ENCODE results near the gene IL1RAPL1. TPM values are rescaled to one million over a fixed set of nuclear protein-coding genes. Genes with fewer than 3 reads are reported as not detected.

IL1RAPL1 gene
- total RNA-seq, 1 donor from 2014 or later, result 2.7 TPM

DNA sequence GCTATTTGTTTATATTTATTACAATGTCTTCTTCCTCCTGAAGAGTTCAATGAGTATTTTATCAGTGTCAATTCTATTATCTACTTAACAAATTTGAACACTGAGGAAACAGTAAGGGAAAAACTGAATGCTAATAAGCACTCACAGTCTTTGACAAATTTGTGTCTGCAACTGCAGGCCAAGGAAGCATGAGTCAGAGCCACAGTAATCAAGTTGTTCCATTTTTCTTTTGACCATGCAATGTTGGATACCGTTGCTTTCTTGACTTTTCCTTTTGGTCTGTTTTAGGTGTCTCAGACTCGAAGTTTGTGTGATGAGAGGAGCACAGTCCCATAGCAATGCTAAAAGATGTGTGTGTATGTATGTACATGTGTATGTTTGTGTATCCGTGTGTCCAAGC lies 359.6 kb downstream of the IL1RAPL1 start:
- Mint-ChIP-seq H3K9me3 (no peaks in the 10 kb centered on the region), H3K4me1 (no peaks in the 10 kb centered on the region), H3K27me3 (ENCODE audit: low read depth) (no peaks in the 10 kb centered on the region), H3K4me3 (no peak overlapping the region), H3K27ac (ENCODE audit: unreplicated experiment) (no peak overlapping the region), H3K36me3 (ENCODE audit: low read depth) (no peaks in the 10 kb centered on the region)
- TF ChIP-seq, protein P1, sequence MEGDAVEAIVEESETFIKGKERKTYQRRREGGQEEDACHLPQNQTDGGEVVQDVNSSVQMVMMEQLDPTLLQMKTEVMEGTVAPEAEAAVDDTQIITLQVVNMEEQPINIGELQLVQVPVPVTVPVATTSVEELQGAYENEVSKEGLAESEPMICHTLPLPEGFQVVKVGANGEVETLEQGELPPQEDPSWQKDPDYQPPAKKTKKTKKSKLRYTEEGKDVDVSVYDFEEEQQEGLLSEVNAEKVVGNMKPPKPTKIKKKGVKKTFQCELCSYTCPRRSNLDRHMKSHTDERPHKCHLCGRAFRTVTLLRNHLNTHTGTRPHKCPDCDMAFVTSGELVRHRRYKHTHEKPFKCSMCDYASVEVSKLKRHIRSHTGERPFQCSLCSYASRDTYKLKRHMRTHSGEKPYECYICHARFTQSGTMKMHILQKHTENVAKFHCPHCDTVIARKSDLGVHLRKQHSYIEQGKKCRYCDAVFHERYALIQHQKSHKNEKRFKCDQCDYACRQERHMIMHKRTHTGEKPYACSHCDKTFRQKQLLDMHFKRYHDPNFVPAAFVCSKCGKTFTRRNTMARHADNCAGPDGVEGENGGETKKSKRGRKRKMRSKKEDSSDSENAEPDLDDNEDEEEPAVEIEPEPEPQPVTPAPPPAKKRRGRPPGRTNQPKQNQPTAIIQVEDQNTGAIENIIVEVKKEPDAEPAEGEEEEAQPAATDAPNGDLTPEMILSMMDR (conservative IDR thresholded peaks at IDR 0.05), result no peak
- DNase-seq (ENCODE audit: low read depth, low spot score), result no peak

DNA sequence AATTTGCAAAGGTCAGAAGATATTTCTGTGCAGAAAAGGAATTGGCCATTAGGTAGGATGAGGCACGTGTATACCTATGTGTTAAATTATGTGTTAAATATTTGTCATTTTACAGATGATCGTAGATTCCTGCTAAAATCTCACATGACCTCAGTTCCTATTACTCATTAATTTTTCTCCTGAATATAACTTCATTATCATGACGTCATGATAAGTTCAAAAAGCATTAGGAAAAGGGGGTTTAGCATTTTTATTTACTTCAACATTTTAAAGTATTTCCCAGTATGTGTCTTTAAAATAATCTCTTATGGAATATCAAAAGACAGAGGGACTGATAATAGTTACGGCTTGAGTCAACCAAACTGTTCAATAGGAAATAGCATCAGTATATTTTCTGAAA lies 372.8 kb downstream of the IL1RAPL1 start:
- Mint-ChIP-seq H3K27me3 (ENCODE audit: low read depth) (no peaks in the 10 kb centered on the region), H3K27ac (ENCODE audit: unreplicated experiment) (no peak overlapping the region)

DNA sequence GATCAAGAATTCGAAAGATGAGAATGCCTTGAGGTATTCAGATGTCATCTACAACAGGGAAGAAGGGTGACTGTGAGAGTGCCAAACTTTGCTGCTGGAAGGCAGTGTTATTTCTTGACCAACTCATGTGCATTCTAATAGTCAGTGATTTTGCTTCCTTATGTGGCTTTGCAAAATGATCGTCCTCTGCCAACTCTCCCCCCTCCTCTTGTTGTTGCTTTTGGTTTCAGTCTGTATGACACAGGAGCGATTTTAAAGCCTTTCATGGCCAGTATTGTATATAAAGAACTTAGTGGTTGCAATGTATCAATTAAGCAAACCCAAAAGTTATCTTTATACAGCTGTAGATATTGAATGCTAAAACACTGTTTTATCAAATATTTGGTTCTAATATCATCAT lies 379.1 kb downstream of the IL1RAPL1 start:
- H3K36me3 Mint-ChIP-seq (ENCODE audit: low read depth), result no peaks in the 10 kb centered on the region
- no peak overlapping the region for H3K27ac Mint-ChIP-seq (ENCODE audit: unreplicated experiment)
- DNase-seq (ENCODE audit: low read depth, low spot score), result no peak
- H3K9me3 Mint-ChIP-seq, result peaks cover under 1% of the 10 kb centered on the region
- no peak overlapping the region for H3K4me3 Mint-ChIP-seq
- TF ChIP-seq, protein P1 (conservative IDR thresholded peaks at IDR 0.05), result no peak
- no peaks in the 10 kb centered on the region for H3K4me1 Mint-ChIP-seq
- no peaks in the 10 kb centered on the region for H3K27me3 Mint-ChIP-seq (ENCODE audit: low read depth)

More for the DNA sequence above, 372.8 kb downstream of the IL1RAPL1 start:
- Mint-ChIP-seq H3K4me3 (no peak overlapping the region), H3K4me1 (no peaks in the 10 kb centered on the region), H3K36me3 (ENCODE audit: low read depth) (no peaks in the 10 kb centered on the region), H3K9me3 (peaks cover 3% of the 10 kb centered on the region)
- DNase-seq (ENCODE audit: low read depth, low spot score), result no peak
- TF ChIP-seq, protein P1 (conservative IDR thresholded peaks at IDR 0.05), result no peak

DNA sequence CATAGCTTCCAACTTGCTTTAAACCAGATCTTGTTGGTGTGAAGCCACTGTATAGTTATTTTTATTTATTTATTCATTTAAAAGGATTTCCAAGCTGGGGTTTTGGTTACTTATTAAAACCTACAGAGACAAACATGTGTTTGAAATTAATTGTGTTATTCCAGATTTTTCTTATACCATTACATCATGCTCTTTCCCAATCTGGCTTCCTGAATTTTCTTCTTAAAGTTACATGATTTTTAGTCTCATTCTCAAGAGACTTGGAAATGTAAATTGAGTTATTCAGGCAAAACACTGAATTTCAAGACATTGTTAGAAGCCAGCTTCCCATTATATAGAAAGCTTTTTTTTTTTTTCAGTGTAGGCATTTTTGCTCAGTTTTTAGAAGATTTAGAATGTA lies 381.9 kb downstream of the IL1RAPL1 start:
- Mint-ChIP-seq H3K4me3 (no peak overlapping the region), H3K9me3 (peaks cover 7% of the 10 kb centered on the region), H3K36me3 (ENCODE audit: low read depth) (no peaks in the 10 kb centered on the region), H3K27me3 (ENCODE audit: low read depth) (no peaks in the 10 kb centered on the region), H3K4me1 (no peaks in the 10 kb centered on the region), H3K27ac (ENCODE audit: unreplicated experiment) (no peak overlapping the region)
- DNase-seq (ENCODE audit: low read depth, low spot score), result no peak
- TF ChIP-seq, protein P1 (conservative IDR thresholded peaks at IDR 0.05), result no peak

DNA sequence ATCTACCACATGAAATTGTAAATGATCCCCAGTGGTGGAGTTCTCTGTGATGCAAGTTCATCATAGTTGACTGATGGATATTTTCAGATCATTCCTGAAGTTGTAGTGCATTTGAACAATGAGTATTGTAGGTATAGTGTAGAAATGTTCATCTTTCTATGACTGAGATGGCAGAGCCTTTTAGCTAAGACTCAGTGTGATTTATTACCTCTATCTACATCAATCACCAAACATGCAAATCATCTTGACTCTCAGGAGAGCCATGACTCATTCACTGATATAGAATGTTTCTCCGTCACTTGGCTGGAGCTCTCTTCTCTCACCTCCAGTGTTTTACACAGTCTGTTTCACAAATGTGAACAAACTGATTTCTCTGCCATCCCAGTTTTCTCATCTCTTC lies 392.6 kb downstream of the IL1RAPL1 start:
- DNase-seq (ENCODE audit: low read depth, low spot score), result no peak
- no peaks in the 10 kb centered on the region for H3K4me1 Mint-ChIP-seq
- no peaks in the 10 kb centered on the region for H3K27me3 Mint-ChIP-seq (ENCODE audit: low read depth)
- H3K4me3 Mint-ChIP-seq, result no peak overlapping the region
- H3K27ac Mint-ChIP-seq (ENCODE audit: unreplicated experiment), result no peak overlapping the region
- peaks cover 2% of the 10 kb centered on the region for H3K9me3 Mint-ChIP-seq
- no peaks in the 10 kb centered on the region for H3K36me3 Mint-ChIP-seq (ENCODE audit: low read depth)
- TF ChIP-seq, protein P1 (conservative IDR thresholded peaks at IDR 0.05), result no peak

DNA sequence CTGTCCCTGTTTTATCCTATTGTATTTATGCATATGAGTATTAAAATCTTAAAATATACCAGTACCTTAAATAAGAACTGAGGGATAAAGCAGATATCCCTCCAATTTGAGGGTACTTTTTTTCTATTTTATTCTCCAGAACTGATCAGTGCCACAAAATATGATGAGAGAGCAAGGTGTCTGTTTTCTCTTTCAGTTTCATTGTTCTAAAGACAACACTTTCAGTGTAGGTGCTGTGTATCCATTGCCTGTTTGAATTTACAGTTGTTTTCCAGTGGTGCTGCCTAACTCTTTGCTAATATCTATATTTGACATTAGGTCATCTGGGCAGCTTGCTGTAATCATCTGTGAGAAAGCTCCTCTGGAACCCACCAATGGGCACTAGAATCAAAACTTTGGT lies 394.7 kb downstream of the IL1RAPL1 start:
- no peak for DNase-seq (ENCODE audit: low read depth, low spot score)
- Mint-ChIP-seq H3K4me1 (peaks cover 3% of the 10 kb centered on the region), H3K27me3 (ENCODE audit: low read depth) (no peaks in the 10 kb centered on the region), H3K27ac (ENCODE audit: unreplicated experiment) (no peak overlapping the region), H3K36me3 (ENCODE audit: low read depth) (no peaks in the 10 kb centered on the region), H3K4me3 (no peak overlapping the region), H3K9me3 (peaks cover 2% of the 10 kb centered on the region)
- TF ChIP-seq, protein P1 (conservative IDR thresholded peaks at IDR 0.05), result no peak
